GM19025 (cell line): ENCODE measurements around the gene ATP5PD.

Experiments
- ATAC-seq: cut with Tn5 transposase; IDR thresholded peaks from one replicate; pipeline ENCODE4 v1.9.1; 2021; ENCODE audit warnings: mild to moderate bottlenecking, low read depth, moderate library complexity; ENCODE audit not compliant: unreplicated experiment

Gene ATP5PD

DNA sequence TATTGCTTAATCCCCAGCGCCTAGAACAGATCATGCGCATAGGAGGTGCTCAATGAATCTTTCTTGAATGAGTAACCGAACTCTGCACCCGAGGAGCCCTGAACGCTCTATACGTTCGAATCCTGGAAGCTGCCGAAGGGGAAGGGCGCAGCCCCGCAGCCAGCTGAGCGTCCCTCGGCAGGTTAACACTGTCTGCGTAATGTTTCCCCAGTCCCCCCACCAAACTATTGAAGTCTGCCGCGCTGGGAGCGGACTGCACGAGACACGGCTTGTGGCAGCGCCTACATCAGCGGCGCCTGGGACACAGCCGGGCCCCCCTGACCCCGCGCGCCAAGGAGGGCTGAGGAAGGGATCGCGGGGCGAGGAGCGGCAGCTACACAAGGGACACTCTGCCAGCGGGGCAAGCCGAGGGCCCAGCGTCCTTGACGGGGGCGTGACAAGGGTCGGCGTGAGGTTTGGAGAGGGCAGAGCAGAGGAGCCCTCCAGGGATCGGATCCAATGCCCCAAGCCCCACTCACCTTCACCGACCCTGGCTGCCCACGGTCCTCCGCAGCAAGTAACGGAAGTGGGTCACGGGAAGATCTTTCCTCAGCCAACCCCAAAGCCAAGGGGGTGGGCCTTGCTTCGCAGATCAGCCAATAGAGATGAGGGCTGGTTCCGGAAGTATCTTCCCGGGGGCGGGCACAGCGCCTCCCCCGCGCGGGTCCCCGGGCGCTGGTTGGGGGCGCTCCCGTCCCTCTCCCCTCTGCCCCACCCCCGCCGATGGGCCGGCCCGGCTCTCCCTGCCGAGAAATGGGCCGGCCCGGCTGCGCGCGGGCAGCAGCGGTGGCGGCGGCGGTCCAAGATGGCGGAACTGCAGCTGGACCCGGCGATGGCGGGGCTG lies at the start of gene ATP5PD, which contains the start of gene KCTD2:
Gene ATP5PD (minus strand): TSS at position 563 of the 883 bp plus-strand sequence. CDS start 4,319 bp downstream, outside the sequence.
Gene KCTD2 (plus strand): TSS at position 819 of the 883 bp plus-strand sequence. CDS start 26 bp downstream, at position 845.
- peak; percentile 97 for ATAC-seq

- ATAC-seq, result no peak
These were observed 49.4 kb upstream of the ATP5PD start for GRCh38 chr17:75096082-75096625.

- no peak for ATAC-seq
These were observed 48.2 kb upstream of the ATP5PD start for GRCh38 chr17:75094871-75095399.

GRCh38 chr17:75093548-75094158 lies 46.9 kb upstream of the ATP5PD start:
- ATAC-seq, result no peak

GRCh38 chr17:75091855-75092327 lies 45.1 kb upstream of the ATP5PD start:
- no peak for ATAC-seq

DNA sequence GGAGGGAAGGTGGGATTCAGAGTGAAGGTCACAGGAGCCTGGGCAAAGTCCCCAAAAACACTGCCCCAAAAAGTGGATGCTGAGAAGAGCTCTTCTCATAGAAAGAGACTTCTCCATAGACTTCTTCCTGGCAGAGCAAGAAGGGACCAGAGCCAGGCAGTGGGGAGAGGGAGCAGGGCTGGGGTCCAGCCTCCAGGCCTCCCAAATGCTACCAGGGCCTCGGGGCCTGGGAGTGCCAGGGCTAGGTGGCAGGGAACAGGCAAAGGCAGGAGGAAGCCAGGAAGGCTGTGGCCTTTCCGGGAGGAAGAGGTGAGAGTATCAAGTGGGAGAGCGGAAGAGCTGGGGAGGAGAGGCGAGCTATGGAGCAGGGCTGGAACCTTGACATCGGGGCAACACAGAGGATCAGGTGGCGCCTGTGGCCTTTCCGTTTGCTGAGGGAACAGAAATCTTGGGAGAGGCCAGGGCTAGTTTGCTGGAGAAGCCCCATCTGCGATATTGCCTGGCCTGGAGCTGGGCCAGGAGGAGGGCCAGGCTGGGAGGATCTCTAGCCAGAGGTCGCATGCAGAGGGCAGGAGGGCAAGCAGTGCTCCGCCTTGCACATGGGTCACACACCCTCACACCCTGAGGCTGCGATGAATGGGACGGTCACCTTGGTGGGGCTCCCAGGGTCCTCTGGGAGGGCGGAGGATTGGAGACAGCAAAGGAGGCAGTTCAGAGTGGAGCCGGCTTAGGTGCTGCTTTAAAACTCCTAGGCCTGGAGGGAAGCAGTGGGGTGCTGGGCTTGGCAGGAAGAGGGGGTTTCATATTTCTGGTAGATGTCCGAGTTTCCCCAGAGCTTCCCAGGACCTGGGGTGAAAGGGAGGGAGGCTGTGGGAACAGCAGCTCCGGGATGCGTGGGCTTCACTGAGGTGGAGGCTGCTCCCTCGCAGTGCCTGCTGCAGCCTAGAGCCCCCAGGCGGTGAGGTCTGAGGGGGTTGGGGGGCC lies 44.4 kb upstream of the ATP5PD start:
- no peak for ATAC-seq

DNA sequence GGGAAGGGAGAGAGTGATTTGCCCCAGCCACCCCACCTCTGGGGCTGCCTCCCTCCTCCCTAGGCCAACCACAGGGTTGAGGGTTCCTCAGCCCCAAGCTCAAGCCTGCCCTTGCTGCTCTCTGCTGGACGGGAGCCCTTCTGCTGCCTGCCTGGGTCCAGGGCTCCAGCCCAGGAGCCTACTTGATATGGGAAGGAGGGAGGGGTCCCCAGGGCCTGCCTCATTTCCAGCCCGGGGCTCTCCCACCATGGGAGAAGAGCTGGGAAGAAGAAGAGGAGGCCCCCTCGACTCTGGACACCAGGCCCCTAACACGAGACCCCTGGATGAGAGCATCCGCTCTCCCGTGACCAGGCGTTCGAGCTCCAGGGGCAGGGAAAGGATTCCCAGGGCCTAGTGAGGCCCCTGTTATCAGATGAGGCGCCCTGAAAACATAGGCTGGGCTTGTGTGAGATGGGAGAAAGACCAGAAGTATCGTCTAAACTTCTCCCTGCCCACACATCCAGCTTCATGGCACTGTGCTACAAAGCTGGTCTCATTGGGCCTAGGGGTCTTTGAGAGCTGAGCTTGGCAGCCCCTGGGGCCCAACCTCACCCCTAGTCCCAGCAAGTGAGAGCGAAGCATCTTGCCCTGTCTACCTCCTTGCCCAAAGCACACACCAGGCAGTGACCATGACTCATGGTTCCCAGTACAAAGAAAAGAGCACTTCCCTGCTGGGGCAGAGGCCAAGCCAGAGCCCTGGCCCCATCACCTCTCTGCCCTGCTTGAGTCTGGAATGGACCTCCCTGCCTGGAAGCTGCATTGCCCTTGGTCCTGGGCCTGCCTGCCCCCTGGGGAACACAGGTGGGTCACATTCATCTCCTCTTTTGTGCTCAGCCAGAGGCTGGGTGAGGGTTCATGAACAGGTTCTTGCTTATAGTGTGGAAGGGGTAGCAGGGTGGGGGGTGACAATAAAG lies 42.0 kb upstream of the ATP5PD start:
- no peak for ATAC-seq

DNA sequence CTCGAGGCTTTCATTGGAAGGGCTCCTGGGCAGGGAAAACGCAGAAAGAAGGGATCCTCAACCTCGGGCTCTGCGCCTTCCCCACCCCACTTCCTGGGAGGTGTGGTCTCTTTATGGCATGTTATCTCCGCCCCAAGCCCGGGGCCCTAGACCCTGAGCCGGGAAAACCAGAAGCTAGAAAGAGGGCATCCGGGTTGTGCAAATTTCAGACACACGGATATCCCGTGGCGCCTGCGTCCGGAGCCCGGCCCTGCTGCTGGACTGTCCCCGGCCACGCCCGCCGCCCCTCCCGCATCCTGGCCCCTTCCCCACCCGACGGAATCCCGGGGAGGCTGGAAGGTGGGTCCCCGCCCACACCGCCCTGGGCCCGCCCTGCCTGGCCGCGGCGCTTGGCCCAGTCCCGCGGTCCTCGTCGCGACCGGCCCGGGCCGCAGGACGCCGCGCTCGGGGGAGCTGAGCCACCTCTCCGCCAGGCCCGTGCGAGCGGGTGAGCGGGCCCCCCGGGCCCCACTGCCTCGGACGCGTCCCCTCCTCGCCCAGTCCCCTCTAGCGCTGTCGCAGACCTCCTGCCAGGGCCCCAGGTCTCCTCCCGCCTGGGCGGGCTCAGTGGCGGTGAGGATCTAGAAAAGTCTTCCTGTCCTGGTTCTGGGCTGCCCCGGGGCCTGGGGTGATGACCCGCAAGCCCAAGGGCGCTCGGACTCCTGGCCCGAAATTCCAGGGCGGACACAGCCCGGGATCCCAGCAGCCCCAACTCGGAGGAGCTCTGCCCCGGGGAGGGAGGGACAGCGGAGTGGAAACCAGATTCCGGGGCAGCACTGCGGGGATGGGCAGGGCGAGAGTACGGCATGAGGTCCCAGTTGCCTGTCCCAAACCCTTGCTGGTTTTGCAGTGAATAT lies 41.0 kb upstream of the ATP5PD start, which contains the start of gene SLC16A5:
Gene SLC16A5 (plus strand): TSS at position 397 of the 896 bp plus-strand sequence. CDS start 5,683 bp downstream, outside the sequence.
- peak; percentile 45 for ATAC-seq

DNA sequence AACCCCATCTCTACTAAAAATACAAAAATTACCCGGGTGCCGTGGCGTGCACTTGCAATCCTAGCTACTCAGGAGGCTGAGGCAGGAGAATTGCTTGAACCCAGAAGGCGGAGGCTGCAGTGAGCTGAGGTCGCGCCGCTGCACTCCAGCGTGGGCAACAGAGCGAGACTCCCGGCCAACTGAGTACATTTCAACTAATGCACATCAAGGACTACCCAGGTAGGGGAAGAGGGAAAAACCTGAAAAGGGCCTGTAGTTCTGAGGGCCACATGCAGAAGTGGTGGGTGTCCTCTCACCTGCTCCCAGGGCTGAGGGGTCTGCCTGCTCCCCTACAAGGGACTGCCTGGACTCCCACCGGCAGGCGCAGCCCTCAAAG lies 40.4 kb upstream of the ATP5PD start:
- ATAC-seq, result no peak

GRCh38 chr17:75086496-75087181 lies 39.9 kb upstream of the ATP5PD start:
- no peak for ATAC-seq

GRCh38 chr17:75084039-75084660 lies 37.4 kb upstream of the ATP5PD start:
- ATAC-seq, result no peak

GRCh38 chr17:75082683-75083082 lies 35.9 kb upstream of the ATP5PD start:
- ATAC-seq, result no peak

DNA sequence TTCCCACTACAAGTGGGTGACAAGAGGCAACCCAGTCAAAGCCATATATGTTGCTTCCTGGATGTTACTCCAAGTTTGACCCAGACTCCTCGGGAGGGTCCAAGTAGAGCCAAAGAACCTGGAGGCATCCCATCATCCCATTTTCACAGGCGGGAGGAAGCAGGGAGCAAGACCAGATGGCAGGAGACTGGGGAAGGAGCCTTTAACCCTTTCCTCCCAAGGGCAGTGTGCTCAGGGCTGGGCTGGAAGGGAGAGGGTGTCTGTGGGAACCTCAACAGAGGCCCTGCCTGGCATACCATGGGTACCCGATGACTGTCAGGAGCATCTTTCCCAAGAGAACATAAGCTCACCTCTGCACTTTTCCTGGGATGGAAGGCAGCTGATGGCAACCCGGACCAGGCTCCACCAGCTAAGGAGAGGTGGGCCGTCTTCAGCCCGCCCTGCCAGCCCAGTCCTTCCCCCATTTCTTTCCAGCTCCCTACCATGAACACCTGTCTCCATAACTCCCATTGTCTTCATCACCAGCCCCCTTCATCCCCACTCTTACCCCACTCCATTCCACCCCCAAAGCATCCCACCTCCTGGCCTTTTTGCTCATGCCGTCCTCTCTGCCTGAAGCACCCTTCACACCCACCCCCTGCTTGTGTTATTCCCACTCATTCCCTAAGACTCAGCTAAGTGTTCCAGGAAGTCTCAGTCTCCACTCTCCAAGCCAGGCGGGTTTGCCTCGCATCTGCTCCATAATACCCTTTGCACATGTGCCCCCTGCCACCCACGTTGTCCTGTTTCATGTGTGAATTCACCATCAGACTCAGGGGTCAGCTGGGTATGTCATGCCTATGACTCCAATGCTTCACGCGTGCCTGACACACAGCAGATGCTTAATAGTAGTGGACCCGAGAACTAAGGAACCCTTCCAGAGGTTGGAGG lies 35.1 kb upstream of the ATP5PD start:
- no peak for ATAC-seq

GRCh38 chr17:75079023-75079373 lies 32.2 kb upstream of the ATP5PD start:
- ATAC-seq, result no peak

GRCh38 chr17:75078284-75079022 lies 31.7 kb upstream of the ATP5PD start:
- ATAC-seq, result peak; percentile 43
